A549 (cell line): ENCODE results near the gene PRKRIP1.

ENCODE experiments used
- CEBPB ChIP-seq, 2 experiments: fragments of >200 bp in 1 of 2; sonication (Bioruptor Twin) in 1 of 2; formaldehyde crosslinking in 1 of 2; IDR thresholded peaks; 2 replicates each; pipeline ENCODE4 v1.6.1; 2012 to 2016
- CHD4 ChIP-seq: fragments of 200-600 bp; sonication (generic); IDR thresholded peaks from 2 replicates; pipeline ENCODE4 v1.6.1; 2016; ENCODE audit warnings: antibody characterized with exemption, mild to moderate bottlenecking, borderline replicate concordance
- CTCF ChIP-seq: fragments of >200 bp; sonication (Bioruptor Twin); formaldehyde crosslinking; IDR thresholded peaks from 3 replicates; pipeline ENCODE4 v1.5.1; 2016
- KDM1A ChIP-seq: fragments of 200-600 bp; sonication (generic); IDR thresholded peaks from 2 replicates; pipeline ENCODE4 v1.6.1; 2016; ENCODE audit warnings: low read depth, mild to moderate bottlenecking
- PHF8 ChIP-seq: fragments of 200-600 bp; sonication (generic); IDR thresholded peaks from 2 replicates; pipeline ENCODE4 v1.6.1; 2016; ENCODE audit warnings: low read depth, mild to moderate bottlenecking, antibody characterized with exemption, moderate library complexity, borderline replicate concordance
- TP53 ChIP-seq: fragments of 250-450 bp; sonication (Bioruptor Pico); IDR thresholded peaks from 2 replicates; pipeline ENCODE4 v1.5.0; 2021; ENCODE audit warnings: mild to moderate bottlenecking, moderate library complexity
- ZFP36 ChIP-seq: fragments of 450-650 bp; IDR thresholded peaks from 2 replicates; pipeline ENCODE4 v1.6.1; 2014; ENCODE audit warnings: borderline replicate concordance; ENCODE audit not compliant: partially characterized antibody
- TF ChIP-seq, protein P1 (sequence below): IDR thresholded peaks from 2 replicates; pipeline ENCODE4 v1.6.1; 2012
- TF ChIP-seq, protein P2 (sequence below): fragments of 250-450 bp; sonication (Bioruptor Pico); IDR thresholded peaks from 2 replicates; pipeline ENCODE4 v1.5.0; 2020; ENCODE audit warnings: low read depth, mild to moderate bottlenecking, moderate library complexity
- TF ChIP-seq, protein P3 (sequence below): fragments of 150-350 bp; IDR thresholded peaks from 2 replicates; pipeline ENCODE4 v1.6.1; 2014; ENCODE audit warnings: low read depth, mild to moderate bottlenecking, low read length

- no peak for TF ChIP-seq CTCF
- TF ChIP-seq, protein P1, sequence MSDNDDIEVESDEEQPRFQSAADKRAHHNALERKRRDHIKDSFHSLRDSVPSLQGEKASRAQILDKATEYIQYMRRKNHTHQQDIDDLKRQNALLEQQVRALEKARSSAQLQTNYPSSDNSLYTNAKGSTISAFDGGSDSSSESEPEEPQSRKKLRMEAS = no peak
- TF ChIP-seq, protein P2, sequence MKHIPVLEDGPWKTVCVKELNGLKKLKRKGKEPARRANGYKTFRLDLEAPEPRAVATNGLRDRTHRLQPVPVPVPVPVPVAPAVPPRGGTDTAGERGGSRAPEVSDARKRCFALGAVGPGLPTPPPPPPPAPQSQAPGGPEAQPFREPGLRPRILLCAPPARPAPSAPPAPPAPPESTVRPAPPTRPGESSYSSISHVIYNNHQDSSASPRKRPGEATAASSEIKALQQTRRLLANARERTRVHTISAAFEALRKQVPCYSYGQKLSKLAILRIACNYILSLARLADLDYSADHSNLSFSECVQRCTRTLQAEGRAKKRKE = no peak
- no peak for TF ChIP-seq CHD4
- TF ChIP-seq, protein P3, sequence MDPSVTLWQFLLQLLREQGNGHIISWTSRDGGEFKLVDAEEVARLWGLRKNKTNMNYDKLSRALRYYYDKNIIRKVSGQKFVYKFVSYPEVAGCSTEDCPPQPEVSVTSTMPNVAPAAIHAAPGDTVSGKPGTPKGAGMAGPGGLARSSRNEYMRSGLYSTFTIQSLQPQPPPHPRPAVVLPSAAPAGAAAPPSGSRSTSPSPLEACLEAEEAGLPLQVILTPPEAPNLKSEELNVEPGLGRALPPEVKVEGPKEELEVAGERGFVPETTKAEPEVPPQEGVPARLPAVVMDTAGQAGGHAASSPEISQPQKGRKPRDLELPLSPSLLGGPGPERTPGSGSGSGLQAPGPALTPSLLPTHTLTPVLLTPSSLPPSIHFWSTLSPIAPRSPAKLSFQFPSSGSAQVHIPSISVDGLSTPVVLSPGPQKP = no peak
- TF ChIP-seq PHF8 = no peak
- TF ChIP-seq ZFP36 = no peak
- no peak for TF ChIP-seq CEBPB (IDR thresholded peaks at IDR 0.05)
- no peak for TF ChIP-seq KDM1A
- no peak for TF ChIP-seq TP53
Measured at GRCh38 chr7:102376964-102377466, 19.1 kb upstream of the PRKRIP1 start.
